ENCODE results near the gene AKR7A3. TPM values are rescaled to one million over a fixed set of nuclear protein-coding genes. Genes with fewer than 3 reads are reported as not detected.

AKR7A3 gene
- polyA plus RNA-seq, 1 experiment = 0.19 TPM

DNA sequence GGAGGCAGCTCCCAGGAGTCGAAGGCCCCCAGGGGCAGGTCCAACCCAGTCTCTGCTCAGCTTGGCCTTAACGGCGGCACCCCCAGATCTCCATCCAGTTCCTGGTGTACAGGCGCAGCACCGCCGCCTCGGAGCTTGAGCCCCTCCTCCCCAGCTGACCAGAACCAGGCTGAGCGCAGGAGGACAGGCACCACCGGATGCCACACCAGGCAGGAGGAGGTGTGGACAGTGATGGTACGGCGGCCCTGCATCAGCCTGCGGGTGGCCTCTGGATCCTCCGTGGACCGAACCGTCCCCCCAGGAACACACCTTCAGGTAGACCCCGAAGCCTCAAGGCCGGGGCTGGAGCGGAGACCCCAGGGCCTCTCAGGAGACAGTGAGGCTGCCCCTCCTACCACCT lies 39.9 kb upstream of the AKR7A3 start:
- ChIA-PET CTCF (no interaction called here), POLR2A (no interaction called here)
- TF ChIP-seq, protein P1, sequence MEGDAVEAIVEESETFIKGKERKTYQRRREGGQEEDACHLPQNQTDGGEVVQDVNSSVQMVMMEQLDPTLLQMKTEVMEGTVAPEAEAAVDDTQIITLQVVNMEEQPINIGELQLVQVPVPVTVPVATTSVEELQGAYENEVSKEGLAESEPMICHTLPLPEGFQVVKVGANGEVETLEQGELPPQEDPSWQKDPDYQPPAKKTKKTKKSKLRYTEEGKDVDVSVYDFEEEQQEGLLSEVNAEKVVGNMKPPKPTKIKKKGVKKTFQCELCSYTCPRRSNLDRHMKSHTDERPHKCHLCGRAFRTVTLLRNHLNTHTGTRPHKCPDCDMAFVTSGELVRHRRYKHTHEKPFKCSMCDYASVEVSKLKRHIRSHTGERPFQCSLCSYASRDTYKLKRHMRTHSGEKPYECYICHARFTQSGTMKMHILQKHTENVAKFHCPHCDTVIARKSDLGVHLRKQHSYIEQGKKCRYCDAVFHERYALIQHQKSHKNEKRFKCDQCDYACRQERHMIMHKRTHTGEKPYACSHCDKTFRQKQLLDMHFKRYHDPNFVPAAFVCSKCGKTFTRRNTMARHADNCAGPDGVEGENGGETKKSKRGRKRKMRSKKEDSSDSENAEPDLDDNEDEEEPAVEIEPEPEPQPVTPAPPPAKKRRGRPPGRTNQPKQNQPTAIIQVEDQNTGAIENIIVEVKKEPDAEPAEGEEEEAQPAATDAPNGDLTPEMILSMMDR (IDR thresholded peaks at IDR 0.05; ENCODE audit: low read depth, low read length) = no peak
- Histone ChIP-seq H3K9me3 (ENCODE audit: control insufficient read depth, insufficient read depth, low read length) (no peaks in the 10 kb centered on the region; the same call in 1 of the 2 replicates), H3K27ac (ENCODE audit: low read depth, low read length) (no peak overlapping the region), H3K27me3 (ENCODE audit: control insufficient read depth, insufficient read depth, low read length) (no peaks in the 10 kb centered on the region), H3K4me3 (ENCODE audit: low read depth, low read length) (no peak overlapping the region)
- DNase-seq (ENCODE audit: low read depth, low spot score) = no peak

DNA sequence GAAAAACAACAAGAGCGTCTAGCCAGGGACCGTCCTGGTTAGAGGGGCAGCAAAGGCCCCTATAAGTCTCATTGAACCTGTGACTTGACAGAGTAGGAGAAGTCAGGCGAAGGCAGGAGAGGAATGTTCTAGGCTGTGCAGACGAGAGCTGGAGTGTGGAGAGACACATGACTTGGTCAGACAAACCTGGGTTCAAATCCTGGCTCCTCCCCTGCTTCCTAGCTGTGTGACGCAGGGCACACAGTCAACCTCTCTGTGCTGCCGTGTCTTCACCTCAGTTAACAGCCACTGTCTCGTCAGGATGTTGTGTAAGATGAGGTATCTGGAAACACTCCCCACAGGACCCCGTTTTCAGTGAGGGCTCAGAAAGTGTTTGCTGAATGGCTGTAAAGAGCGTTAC lies 39.2 kb upstream of the AKR7A3 start:
- Histone ChIP-seq H3K27ac (ENCODE audit: low read depth, low read length) (no peak overlapping the region), H3K4me3 (ENCODE audit: low read depth, low read length) (no peak overlapping the region), H3K27me3 (ENCODE audit: control insufficient read depth, insufficient read depth, low read length) (no peaks in the 10 kb centered on the region), H3K9me3 (ENCODE audit: control insufficient read depth, insufficient read depth, low read length) (no peaks in the 10 kb centered on the region; the same call in 1 of the 2 replicates)
- ChIA-PET CTCF (interaction anchor here (0.6 kb wide), 1 partner anchor 330 kb away, joined by 4 read pairs; no protein-coding TSS in a partner anchor), POLR2A (no interaction called here)
- TF ChIP-seq, protein P1 (IDR thresholded peaks at IDR 0.05; ENCODE audit: low read depth, low read length) = no peak
- no peak for DNase-seq (ENCODE audit: low read depth, low spot score)

DNA sequence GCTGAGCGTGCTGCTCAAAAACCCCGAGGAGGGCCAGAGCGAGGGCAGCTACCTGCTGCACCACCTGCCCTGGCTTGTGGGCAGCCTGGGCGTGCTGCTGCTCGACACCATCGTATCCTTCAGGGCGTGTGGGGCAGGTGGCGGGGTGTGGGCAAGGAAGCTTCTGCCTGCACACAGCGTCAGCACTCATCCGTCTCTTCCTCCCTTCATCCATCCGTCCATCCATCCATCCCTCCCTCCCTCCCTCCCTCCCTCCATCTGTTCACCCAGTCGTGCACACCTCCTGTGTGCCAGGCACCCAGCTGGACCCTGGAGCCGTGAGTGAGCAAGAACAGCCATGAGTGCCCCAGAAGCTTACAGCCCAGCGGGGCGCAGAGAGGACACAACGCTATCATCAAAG lies 38.7 kb upstream of the AKR7A3 start:
- DNase-seq (ENCODE audit: low read depth, low spot score) = no peak
- no peak overlapping the region for H3K4me3 ChIP-seq (ENCODE audit: low read depth, low read length)
- H3K9me3 ChIP-seq (ENCODE audit: control insufficient read depth, insufficient read depth, low read length) = no peaks in the 10 kb centered on the region; the same call in 1 of the 2 replicates
- no peaks in the 10 kb centered on the region for H3K27me3 ChIP-seq (ENCODE audit: control insufficient read depth, insufficient read depth, low read length)
- no peak overlapping the region for H3K27ac ChIP-seq (ENCODE audit: low read depth, low read length)
- CTCF ChIA-PET = interaction anchor here (0.6 kb wide), 1 partner anchor 330 kb away, joined by 4 read pairs; no protein-coding TSS in a partner anchor
- POLR2A ChIA-PET = no interaction called here
- TF ChIP-seq, protein P1 (IDR thresholded peaks at IDR 0.05; ENCODE audit: low read depth, low read length) = no peak

DNA sequence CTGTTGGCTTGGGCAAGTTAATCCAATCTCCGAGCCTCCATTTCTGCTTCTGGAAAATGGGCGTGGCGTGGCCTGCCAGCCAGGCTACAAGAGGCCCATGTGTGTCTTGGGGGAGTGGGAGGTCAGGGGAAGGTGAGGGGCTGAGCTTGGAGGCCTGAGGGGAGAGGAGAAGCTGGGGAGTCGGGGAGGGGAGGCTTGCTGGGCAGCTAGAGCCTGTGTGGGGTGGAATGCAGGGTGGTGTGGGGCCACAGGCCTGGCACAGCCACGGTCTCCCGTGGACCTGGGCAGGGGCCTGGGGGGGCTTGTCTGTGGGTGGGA lies 38.1 kb upstream of the AKR7A3 start:
- POLR2A ChIA-PET = no interaction called here
- CTCF ChIA-PET = no interaction called here
- Histone ChIP-seq H3K4me3 (ENCODE audit: low read depth, low read length) (no peak overlapping the region), H3K9me3 (ENCODE audit: control insufficient read depth, insufficient read depth, low read length) (no peaks in the 10 kb centered on the region; the same call in 1 of the 2 replicates), H3K27ac (ENCODE audit: low read depth, low read length) (no peak overlapping the region), H3K27me3 (ENCODE audit: control insufficient read depth, insufficient read depth, low read length) (no peaks in the 10 kb centered on the region)
- no peak for DNase-seq (ENCODE audit: low read depth, low spot score)
- TF ChIP-seq, protein P1 (IDR thresholded peaks at IDR 0.05; ENCODE audit: low read depth, low read length) = no peak

DNA sequence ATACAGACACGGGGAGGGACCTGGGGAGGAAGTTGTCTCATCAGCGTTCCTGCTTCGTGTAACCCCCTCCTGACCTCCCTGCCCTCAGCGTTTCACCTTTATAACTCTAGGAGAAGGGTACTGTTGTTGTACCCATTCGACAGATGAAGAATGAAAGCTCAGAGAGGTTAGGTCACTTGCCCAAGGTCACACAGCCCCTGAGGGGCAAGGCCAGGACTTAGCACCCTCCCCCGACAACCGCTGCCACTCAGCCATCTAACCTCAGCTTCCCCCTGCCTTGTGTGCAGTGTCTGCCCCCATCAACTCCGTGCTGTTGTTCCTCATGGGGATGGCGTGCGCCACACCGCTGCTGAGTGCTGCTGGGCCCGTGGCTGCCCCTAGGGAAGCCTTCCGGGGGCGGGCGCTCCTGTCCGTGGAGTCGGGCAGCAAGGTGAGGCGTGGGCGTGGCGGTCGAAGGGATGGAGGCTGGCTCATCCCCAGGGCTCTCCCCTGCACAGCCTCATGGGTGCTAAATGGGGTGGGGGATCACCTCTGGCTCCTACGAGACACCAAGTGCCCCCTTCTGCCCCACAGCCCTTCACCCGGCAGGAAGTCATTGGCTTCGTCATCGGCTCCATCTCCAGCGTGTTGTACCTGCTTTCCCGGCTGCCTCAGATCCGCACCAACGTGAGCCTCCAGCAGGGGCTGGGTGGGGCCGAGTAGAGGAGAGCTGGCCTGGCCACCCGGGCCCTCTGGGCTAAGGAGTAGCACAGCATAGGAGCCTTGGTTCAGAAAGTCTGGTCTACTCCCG lies 37.6 kb upstream of the AKR7A3 start:
- TF ChIP-seq, protein P1 (IDR thresholded peaks at IDR 0.05; ENCODE audit: low read depth, low read length) = no peak
- Histone ChIP-seq H3K4me3 (ENCODE audit: low read depth, low read length) (no peak overlapping the region), H3K9me3 (ENCODE audit: control insufficient read depth, insufficient read depth, low read length) (no peaks in the 10 kb centered on the region; the same call in 1 of the 2 replicates), H3K27ac (ENCODE audit: low read depth, low read length) (no peak overlapping the region), H3K27me3 (ENCODE audit: control insufficient read depth, insufficient read depth, low read length) (no peaks in the 10 kb centered on the region)
- ChIA-PET CTCF (no interaction called here), POLR2A (no interaction called here)
- no peak for DNase-seq (ENCODE audit: low read depth, low spot score)

Measured in AG04450 (cell line).